Measurements from ENCODE around the gene TGFBR3. TPM values are rescaled to one million over a fixed set of nuclear protein-coding genes. Genes with fewer than 3 reads are reported as not detected.

Gene TGFBR3
- total and polyA plus RNA-seq, 2 of the 13 experiments (the other 11 are each of a cell fraction or from before 2014, with no cell fraction given) = 76.5 to 195 TPM

GRCh38 chr1:91730801-91731732, 154.9 kb downstream of the TGFBR3 start:
- no peaks in the 10 kb centered on the region for H3K27me3 ChIP-seq (ENCODE audit: control insufficient read depth in 1 of 2, insufficient read depth in 2 of 2, low read length in 2 of 2)
- in situ Hi-C loops (cut with HindIII; ENCODE audit: extremely low pct_ligation_motif_present, low pct_unique_long_range_greater_than_20kb) = no loop called here
- no peak overlapping the region for H3K4me3 ChIP-seq (replicated peaks in 1 of 3; ENCODE audit: insufficient read depth in 1 of 3, low read depth in 2 of 3, low read length in 3 of 3)
- ATAC-seq (no peak; the same call in 2 of the 3 replicates), FAIRE-seq (no peak), DNase-seq (ENCODE audit: low spot score) (no peak)
- H3K9ac ChIP-seq (ENCODE audit: insufficient read depth, low read depth, low read length) = no peak overlapping the region
- H4K20me1 ChIP-seq (ENCODE audit: insufficient read depth, low read length) = no peaks in the 10 kb centered on the region; the same call in 1 of the 2 replicates
- H3K27ac ChIP-seq (ENCODE audit: extremely low read length, insufficient read depth, low read length) = no peak overlapping the region
- H3K36me3 ChIP-seq (replicated peaks in 1 of 2; ENCODE audit: control insufficient read depth in 1 of 2, insufficient read depth in 2 of 2, low read length in 2 of 2) = peaks cover 30 to 91% of the 10 kb centered on the region in 2 experiments
- H3K4me2 ChIP-seq (ENCODE audit: low read depth, low read length) = no peak overlapping the region
- CTCF ChIA-PET (ENCODE audit: low intra/inter-chr PET ratio, low total read pairs) = no interaction called here
- H3K9me3 ChIP-seq (ENCODE audit: low read length) = no peaks in the 10 kb centered on the region
- 94% methylated on average over 15 of the region's 15 CpGs for WGBS (ENCODE audit: low lambda C conversion rate)
- intact Hi-C loops (cut with micrococcal nuclease; ENCODE audit: unreplicated experiment) = no loop called here
- peaks cover 3% of the 10 kb centered on the region for H3K79me2 ChIP-seq (ENCODE audit: insufficient read depth, low read length)
- H3K4me1 ChIP-seq (ENCODE audit: insufficient read depth, low read length) = peaks cover 31% of the 10 kb centered on the region
- TF ChIP-seq EP300 (IDR thresholded peaks at IDR 0.05; ENCODE audit: low read depth in 2 of 2, low read length in 2 of 2) = no peak
- TF ChIP-seq EP300 (CRISPR knock-in tag; IDR thresholded peaks at IDR 0.05; ENCODE audit: borderline replicate concordance) = no peak
- peak; percentile 51 for TF ChIP-seq AGO2 (optimal IDR thresholded peaks at IDR 0.05; ENCODE audit: low read depth, low read length)
- no peak for TF ChIP-seq ZNF3 (CRISPR knock-in tag; IDR thresholded peaks at IDR 0.05)
- BruUV-seq (replicated peaks) = no TSS peak
- H2AFZ ChIP-seq (ENCODE audit: low read length) = no peak overlapping the region
- POLR2A ChIA-PET = no interaction called here

GRCh38 chr1:91729621-91730358, 156.2 kb downstream of the TGFBR3 start:
- Histone ChIP-seq H3K79me2 (ENCODE audit: insufficient read depth, low read length) (no peaks in the 10 kb centered on the region), H3K4me1 (ENCODE audit: insufficient read depth, low read length) (peaks cover 23% of the 10 kb centered on the region), H3K4me2 (ENCODE audit: low read depth, low read length) (no peak overlapping the region), H3K36me3 (replicated peaks in 1 of 2; ENCODE audit: control insufficient read depth in 1 of 2, insufficient read depth in 2 of 2, low read length in 2 of 2) (peaks cover 30 to 96% of the 10 kb centered on the region in 2 experiments), H3K9ac (ENCODE audit: insufficient read depth, low read depth, low read length) (no peak overlapping the region), H3K27ac (ENCODE audit: extremely low read length, insufficient read depth, low read length) (no peak overlapping the region), H4K20me1 (ENCODE audit: insufficient read depth, low read length) (no peaks in the 10 kb centered on the region; the same call in 1 of the 2 replicates), H2AFZ (ENCODE audit: low read length) (no peak overlapping the region), H3K4me3 (replicated peaks in 1 of 3; ENCODE audit: insufficient read depth in 1 of 3, low read depth in 2 of 3, low read length in 3 of 3) (no peak overlapping the region), H3K9me3 (ENCODE audit: low read length) (no peaks in the 10 kb centered on the region), H3K27me3 (ENCODE audit: control insufficient read depth in 1 of 2, insufficient read depth in 2 of 2, low read length in 2 of 2) (no peaks in the 10 kb centered on the region)
- DNase-seq (ENCODE audit: low spot score) = no peak
- intact Hi-C loops (cut with micrococcal nuclease; ENCODE audit: unreplicated experiment) (no loop called here), in situ Hi-C loops (cut with HindIII; ENCODE audit: extremely low pct_ligation_motif_present, low pct_unique_long_range_greater_than_20kb) (no loop called here)
- POLR2A ChIA-PET = no interaction called here
- no peak for FAIRE-seq
- CTCF ChIA-PET (ENCODE audit: low intra/inter-chr PET ratio, low total read pairs) = no interaction called here
- WGBS (ENCODE audit: low lambda C conversion rate) = 95% methylated on average over 11 of the region's 11 CpGs
- no TSS peak for BruUV-seq (replicated peaks)
- ATAC-seq = no peak
- TF ChIP-seq ZNF138 (CRISPR knock-in tag; IDR thresholded peaks at IDR 0.05; ENCODE audit: low read depth) (no peak), ZNF329 (CRISPR knock-in tag; IDR thresholded peaks at IDR 0.05; ENCODE audit: low read depth) (no peak), AGO2 (optimal IDR thresholded peaks at IDR 0.05; ENCODE audit: low read depth, low read length) (peak; percentile 42)
